Myometrial cell (primary cell): Measurements from ENCODE around the gene KCNH5. TPM values are rescaled to one million over a fixed set of nuclear protein-coding genes. Genes with fewer than 3 reads are reported as not detected.

Experiments
- total RNA-seq: library from RNA; depleted of rRNA; stranded (reverse); fragments of >200 nt; gene quantifications from 2 replicates; pipeline ENCODE4 v1.2.3, GENCODE V29; 2015

Gene KCNH5
- total RNA-seq = not detected in 2 replicates

DNA sequence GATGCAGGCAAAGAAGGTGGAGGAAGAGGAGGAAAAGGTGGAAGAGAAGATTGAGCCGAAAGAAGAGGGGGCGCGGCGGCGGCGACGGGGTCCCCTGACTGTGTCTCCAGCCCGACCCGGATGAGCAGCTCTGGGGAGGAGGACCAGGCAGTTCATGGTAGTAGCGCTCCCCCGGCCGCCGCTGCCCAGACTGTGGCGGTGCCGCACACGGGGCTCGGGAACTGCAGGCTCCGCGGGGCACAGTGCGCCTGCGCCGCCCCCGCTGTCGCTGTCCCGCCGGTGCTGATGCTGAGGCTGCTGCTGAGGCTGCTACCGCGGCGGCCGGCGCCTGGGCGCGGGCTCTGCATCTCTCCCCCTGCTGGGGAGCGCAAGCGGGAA is at the start of gene KCNH5:
TSS of gene KCNH5 (minus strand) at position 225 of the 378 bp plus-strand sequence. CDS start 272 bp downstream, outside the sequence.

Other genes starting within 250 kb of the KCNH5 start
- not detected in 2 replicates for gene RHOJ, start 159.0 kb upstream of the KCNH5 start, total RNA-seq